NCI-H2081 treated with DMSO at 0.1 percent for 48 hours (cell line): Measurements from ENCODE around the gene CDYL2.
"Not testable (repeated sequence)": the region's sequence is repeated elsewhere in the genome, so short reads cannot be mapped to it uniquely, and the experiment has no call there.

Experiments
- DNase-seq: peaks from one replicate; lab custom pipeline; 2025; lab: John Stamatoyannopoulos, UW

Gene CDYL2

DNA sequence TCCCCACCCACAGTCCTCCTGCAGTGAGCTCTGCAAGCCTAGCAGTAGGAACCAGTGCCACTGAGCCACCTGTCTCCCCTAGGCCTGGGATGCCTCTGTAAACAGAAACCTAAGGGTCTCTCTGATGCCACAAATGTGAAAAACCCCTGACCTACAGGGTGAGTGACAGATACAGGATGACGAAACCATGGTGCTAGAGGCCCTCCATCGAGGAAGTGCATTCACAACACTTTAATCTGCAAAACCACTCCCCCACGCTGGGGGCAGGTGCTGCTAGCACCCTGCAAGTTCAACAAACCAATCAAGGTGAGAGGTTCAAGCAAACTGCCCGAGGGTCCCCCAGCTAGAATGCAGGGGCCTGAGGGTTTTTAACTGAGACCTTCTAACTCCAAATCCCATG, 59.5 kb downstream of the CDYL2 start:
- DNase-seq = no peak

DNA sequence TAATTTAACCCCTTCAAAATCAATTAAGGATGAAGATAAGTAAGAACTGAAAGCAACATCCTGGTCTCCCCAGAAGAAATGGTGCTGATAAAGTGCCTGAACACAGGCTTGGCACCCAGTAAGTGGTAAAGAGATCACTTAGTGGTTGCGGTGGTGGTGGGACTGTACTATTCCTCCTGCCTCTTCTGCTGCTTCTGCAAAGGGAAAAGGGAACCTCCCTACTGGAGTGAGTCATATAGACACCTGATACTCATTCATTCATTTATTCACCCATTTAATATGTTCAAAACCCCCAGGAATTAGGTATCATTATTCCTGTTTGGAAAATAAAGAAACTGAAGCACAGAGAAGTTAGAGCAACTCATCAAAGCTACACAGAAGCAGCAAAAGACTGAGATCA, 60.6 kb downstream of the CDYL2 start:
- no peak for DNase-seq

DNA sequence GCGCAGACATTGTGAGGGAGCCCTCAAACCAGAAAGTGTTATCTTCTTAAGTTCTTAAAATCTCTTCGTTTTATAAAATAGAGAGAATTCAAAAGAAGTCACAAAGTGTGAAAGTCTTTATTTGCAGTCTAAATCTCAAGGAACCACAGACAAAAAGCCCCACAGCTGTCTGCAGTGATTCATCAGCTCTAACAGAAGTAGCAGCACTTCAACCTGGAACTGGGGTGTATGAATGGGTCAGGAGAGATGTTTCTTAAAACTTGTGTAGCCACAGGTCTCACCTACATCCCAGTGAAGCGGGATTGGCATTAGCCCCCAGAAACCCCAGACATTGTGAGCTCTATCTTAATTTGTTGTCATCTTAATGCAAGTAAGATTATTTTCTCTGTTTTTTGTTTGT, 61.1 kb downstream of the CDYL2 start:
- no peak for DNase-seq

DNA sequence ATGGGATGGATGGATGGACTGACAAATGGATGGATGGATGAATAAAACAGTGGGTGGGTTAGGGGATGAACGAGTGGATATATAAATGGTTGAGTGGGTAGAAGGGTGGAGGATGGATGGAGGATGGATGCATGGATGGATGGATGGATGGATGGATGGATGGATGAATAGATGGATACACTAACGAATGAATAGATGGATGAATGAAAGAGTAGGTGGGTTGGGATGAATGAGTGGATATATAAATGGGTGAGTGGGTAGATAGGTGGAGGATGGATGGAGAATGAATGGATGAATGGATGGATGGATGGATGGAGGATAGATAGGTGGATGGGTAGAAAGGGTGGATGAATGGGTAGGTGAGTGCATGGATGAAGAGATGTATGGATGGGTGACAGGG, 62.1 kb downstream of the CDYL2 start:
- DNase-seq = no peak

DNA sequence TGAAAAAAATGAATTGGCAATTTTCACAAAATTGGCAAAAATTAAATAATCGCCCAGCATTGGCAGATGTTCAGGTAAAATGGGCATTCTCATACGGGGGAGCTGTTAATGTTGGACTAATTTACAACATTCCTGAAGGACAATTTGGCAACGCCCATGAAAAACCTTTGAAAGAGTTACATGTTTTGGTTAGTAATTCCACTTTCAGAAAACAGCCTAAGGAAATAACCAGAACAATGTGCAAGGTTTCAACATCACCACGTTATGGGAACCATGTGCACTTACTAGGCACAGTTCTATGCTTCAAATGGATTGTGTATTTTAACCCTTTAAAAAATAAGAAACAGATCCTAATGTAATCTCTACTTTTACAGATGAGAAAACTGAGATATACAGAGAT, 62.7 kb downstream of the CDYL2 start:
- no peak for DNase-seq

DNA sequence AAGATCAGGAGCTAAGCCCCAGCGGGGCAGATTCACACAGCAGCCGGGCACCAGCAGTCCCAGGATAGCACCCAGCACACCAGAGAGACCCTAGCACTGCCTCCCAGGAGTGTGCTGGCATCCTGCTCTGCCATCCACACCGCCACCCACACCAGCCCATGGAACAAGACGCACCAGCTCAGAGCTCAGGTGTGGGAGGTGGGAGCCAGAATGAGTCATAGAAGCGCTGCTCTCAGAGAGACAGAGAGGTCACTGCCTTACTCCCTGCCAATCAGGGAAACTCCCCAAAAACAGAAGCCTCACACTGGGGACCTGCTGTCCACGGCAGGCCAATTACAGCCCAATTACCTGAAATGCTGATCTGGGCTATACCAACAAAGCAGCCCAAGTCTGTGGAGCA, 64.9 kb downstream of the CDYL2 start:
- DNase-seq = no peak

GRCh38 chr16:80738521-80738920, 65.9 kb downstream of the CDYL2 start:
- DNase-seq = no peak

DNA sequence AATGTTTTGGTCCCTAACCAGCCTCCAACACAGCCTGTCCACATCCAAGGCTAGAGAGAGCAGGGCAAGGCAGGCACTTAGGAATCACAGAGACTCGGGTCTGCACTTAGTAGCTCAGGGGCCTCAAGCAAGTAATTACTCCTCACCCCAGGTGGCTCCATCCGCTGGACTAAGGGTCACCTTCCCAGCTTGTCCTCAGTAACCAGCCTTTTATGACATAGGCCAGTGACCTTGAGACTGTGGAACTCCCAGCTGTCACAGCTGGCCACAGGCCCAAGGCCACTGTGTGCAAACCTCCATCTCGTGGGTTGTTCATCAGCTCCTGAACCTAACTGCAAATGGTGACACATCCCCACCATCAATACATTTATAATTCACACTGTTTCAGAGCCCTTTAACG, 68.6 kb downstream of the CDYL2 start:
- no peak for DNase-seq

GRCh38 chr16:80733407-80733806, 71.0 kb downstream of the CDYL2 start:
- no peak for DNase-seq

GRCh38 chr16:80731915-80732314, 72.5 kb downstream of the CDYL2 start:
- no peak for DNase-seq

- DNase-seq = not testable (repeated sequence)
Measured at GRCh38 chr16:80727066-80727763, 77.2 kb downstream of the CDYL2 start.

DNA sequence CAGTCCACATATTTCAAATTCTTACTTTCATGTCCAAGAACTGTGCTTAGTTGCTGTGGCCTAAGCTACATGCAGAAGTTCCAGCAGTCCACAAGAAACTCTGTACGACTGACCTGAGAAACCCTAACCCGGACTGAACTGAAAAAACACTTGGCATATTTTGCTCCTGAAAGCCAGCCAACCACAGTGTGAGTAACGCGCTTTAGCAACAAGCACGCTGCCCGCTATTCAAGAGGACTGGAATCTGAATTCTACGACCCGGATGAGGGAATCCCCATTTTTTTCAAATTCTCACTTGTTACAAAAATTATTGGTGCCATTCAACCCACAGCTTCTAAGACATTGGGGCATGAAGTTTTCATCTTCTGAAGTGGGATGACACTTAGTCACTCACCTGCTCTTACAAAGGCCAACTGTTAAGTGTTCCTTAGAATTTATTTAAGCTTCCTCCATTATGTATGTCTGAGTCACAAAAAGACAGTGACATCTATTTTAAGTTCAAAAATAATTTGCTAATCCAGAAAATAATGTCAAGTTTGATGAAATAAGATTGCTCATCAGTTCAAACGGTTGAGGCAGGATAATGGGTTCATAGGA, 78.7 kb downstream of the CDYL2 start:
- DNase-seq = no peak

DNA sequence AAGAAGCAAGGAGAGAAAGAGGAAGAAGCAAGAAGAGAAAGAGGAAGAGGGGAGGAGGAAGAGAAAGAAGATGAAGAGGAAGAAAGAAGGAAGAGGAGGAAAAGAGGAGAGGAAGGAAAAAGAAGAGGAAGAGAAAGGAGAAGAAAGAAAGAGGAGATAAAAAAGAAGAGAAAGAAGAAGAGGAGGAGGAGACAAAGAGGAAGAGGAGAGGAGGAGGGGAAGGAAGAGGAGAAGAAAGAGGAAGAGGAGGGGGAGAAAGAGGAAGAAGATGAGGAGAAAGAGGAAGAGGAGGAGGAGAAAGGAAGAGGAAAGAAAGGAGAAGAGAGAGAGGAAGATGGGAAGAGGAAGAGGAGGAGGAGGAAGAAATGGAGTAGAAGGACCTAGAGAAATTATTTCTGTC, 80.4 kb downstream of the CDYL2 start:
- no peak for DNase-seq

GRCh38 chr16:80723091-80723490, 81.3 kb downstream of the CDYL2 start:
- no peak for DNase-seq

GRCh38 chr16:80720804-80721371, 83.5 kb downstream of the CDYL2 start:
- no peak for DNase-seq

- DNase-seq = no peak
Measured at GRCh38 chr16:80719573-80719972, 84.8 kb downstream of the CDYL2 start.

GRCh38 chr16:80718480-80719220, 85.7 kb downstream of the CDYL2 start:
- no peak for DNase-seq

- no peak for DNase-seq
Measured at GRCh38 chr16:80717611-80718010, 86.8 kb downstream of the CDYL2 start.

- DNase-seq = no peak
Measured at GRCh38 chr16:80716564-80717139, 87.7 kb downstream of the CDYL2 start.

- no peak for DNase-seq
Measured at GRCh38 chr16:80711406-80711805, 93.0 kb downstream of the CDYL2 start.

DNA sequence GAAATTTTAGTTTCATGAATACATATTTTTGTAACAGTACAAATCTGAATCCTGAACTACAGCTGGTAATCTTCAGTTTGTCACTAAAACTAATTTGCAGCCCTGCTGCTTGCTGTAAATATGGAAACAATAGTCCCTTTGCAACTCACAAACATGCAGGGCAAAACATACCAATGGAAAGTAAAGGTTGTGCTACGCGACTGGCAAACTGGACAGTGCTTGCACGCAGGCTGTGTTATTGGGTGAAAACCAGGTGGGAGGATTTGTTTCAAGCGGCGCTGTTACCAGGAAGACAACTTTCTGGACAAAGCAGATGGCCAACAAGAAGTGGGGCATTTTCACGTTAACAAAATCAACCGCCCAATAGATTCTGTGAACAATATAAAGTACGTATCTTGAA, 93.5 kb downstream of the CDYL2 start:
- no peak for DNase-seq

DNA sequence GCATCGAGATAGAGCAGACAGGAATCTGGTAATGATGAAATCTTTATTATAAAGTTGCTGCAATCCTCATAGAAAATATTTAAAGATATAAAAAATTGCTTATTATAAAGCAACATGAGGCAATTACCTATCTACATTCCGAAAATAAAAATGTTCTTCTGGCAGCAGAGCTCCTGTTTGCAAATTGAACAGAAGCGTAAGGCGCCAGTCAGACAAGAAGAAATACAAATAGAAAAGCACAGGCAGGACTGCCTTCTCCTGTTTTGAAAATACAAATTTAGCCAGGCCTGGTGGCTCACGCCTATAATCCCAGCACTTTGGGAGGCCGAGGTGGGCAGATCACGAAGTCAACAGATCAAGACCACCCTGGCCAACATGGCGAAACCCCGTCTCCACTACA, 95.6 kb downstream of the CDYL2 start:
- DNase-seq = no peak

DNA sequence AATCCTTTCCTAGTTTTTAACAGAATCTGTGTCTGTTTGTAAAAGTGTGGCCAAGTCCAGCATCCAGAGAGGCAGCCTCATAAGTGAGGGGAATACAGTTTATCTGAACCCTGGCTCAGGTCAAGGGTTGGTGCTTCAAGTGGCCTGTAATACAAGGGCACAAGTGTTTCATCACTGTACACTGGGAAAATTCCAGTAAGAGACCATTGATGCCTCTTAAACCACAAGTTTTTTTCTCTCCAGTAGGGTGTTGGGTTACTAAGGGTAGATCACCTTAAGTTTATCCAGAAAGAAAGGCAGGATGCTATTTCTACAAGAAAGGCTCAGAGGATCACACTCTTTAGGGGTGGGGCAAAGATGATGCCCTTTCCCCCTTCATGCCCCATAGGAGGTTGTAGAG, 96.7 kb downstream of the CDYL2 start:
- no peak for DNase-seq
